K562 (cell line): ENCODE measurements around the gene ACTA2. TPM values are rescaled to one million over a fixed set of nuclear protein-coding genes. Genes with fewer than 3 reads are reported as not detected.

Experiments used
- ATAC-seq: fragments of 200-7000 bp; cut with Tn5 transposase; 3 replicates; pipeline ENCODE4 v1.9.1; 2020; ENCODE audit warnings: moderate library complexity
- BruUV-seq: library from RNA; stranded (reverse); fragments of 400-500 nt; replicated peaks from 2 replicates; lab custom pipeline; 2021; lab: Mats Ljungman, UMichigan
- CTCF ChIA-PET: fragments of 300-600 bp; formaldehyde crosslinking; extraction: SDS; loops from one replicate; lab custom pipeline; 2021; ENCODE audit warnings: low intra/inter-chr PET ratio; lab: Yijun Ruan, JAX
- POLR2A ChIA-PET: fragments of 300-600, 350-650 bp; sonication (Branson Sonifier 250); formaldehyde crosslinking; extraction: SDS; loops from one replicate; lab custom pipeline; 2021; ENCODE audit warnings: antibody characterized with exemption, inconsistent platforms; lab: Yijun Ruan, JAX
- DNase-seq, 4 experiments: peaks; one replicate each; pipeline versions ENCODE4 v3.0.0 to v3.0.0-alpha.2; 2011 to 2018; ENCODE audit warnings: low spot score in 3 of 4, mixed read lengths in 3 of 4; ENCODE audit errors: extremely low read depth in 1 of 4
- FAIRE-seq: peaks from 2 replicates; lab custom pipeline; 2011; peaks lifted over from hg19 to GRCh38; lab: Jason Lieb, UNC
- H2AFZ ChIP-seq: 2 replicates; pipeline ENCODE4 v1.6.0; 2011; ENCODE audit warnings: low read depth, low read length, control low read depth, inconsistent platforms
- H3K27ac ChIP-seq: fragments of 200-600 bp; 3 replicates; pipeline ENCODE4 v1.8.0; 2011; ENCODE audit warnings: low read depth, mild to moderate bottlenecking, control low read depth, inconsistent platforms, low read length, moderate library complexity, mixed read lengths; ENCODE audit errors: extremely low read depth
- H3K27me3 ChIP-seq, 2 experiments: fragments of 300-600 bp in 1 of 2; 2 replicates in 1 of 2; 3 replicates in 1 of 2; pipeline versions ENCODE4 v1.6.0 to v1.8.0; 2011; ENCODE audit warnings: inconsistent platforms in 2 of 2, low read length in 2 of 2, mild to moderate bottlenecking in 1 of 2, mixed read lengths in 1 of 2, moderate library complexity in 1 of 2; ENCODE audit not compliant: control insufficient read depth in 2 of 2, insufficient read depth in 2 of 2
- H3K36me3 ChIP-seq: fragments of 300-600 bp; 3 replicates; pipeline ENCODE4 v1.8.0; 2011; ENCODE audit warnings: mild to moderate bottlenecking, low read length, inconsistent platforms; ENCODE audit not compliant: control insufficient read depth, insufficient read depth
- H3K4me1 ChIP-seq, 2 experiments: fragments of 200-600 bp in 1 of 2; replicated peaks in 1 of 2; 2 replicates in 1 of 2; 3 replicates in 1 of 2; pipeline versions ENCODE4 v1.5.1 to v1.8.0; 2011; ENCODE audit warnings: inconsistent platforms in 2 of 2, low read length in 2 of 2, mild to moderate bottlenecking in 1 of 2, mixed read lengths in 1 of 2, moderate library complexity in 1 of 2; ENCODE audit not compliant: control insufficient read depth in 2 of 2, insufficient read depth in 2 of 2
- H3K4me2 ChIP-seq: 2 replicates; pipeline ENCODE4 v1.6.1; 2011; ENCODE audit warnings: low read length, control low read depth, inconsistent platforms, mixed read lengths; ENCODE audit not compliant: insufficient read depth
- H3K4me3 ChIP-seq: fragments of 200-600 bp; sonication (generic), shearing (Covaris generic); 2 replicates; pipeline ENCODE4 v1.5.1; 2016; ENCODE audit warnings: control low read depth, inconsistent platforms
- H3K79me2 ChIP-seq: fragments of 200-600 bp; 3 replicates; pipeline ENCODE4 v1.8.0; 2011; ENCODE audit warnings: low read length, inconsistent platforms; ENCODE audit not compliant: control insufficient read depth, insufficient read depth
- H3K9ac ChIP-seq, 2 experiments: 2 replicates each; pipeline versions ENCODE4 v1.6.0 to v1.6.1; 2011; ENCODE audit warnings: low read depth in 2 of 2, low read length in 2 of 2, control low read depth in 1 of 2, inconsistent platforms in 1 of 2, mild to moderate bottlenecking in 1 of 2, mixed read lengths in 1 of 2; ENCODE audit not compliant: insufficient read depth in 1 of 2
- H3K9me1 ChIP-seq: one replicate; pipeline ENCODE4 v1.6.0; 2011; ENCODE audit warnings: inconsistent platforms, mild to moderate bottlenecking, low read length, moderate library complexity; ENCODE audit not compliant: control insufficient read depth, insufficient read depth
- H3K9me3 ChIP-seq: replicated peaks from 2 replicates; pipeline ENCODE4 v1.5.1; 2011; ENCODE audit warnings: low read depth, low read length, inconsistent platforms; ENCODE audit not compliant: control insufficient read depth, insufficient read depth
- H4K20me1 ChIP-seq: replicated peaks from 2 replicates; pipeline ENCODE4 v1.6.1; 2011; ENCODE audit warnings: low read length, inconsistent platforms, mixed read lengths; ENCODE audit not compliant: control insufficient read depth, insufficient read depth
- BHLHE40 ChIP-seq: IDR thresholded peaks from 2 replicates; pipeline ENCODE4 v1.6.1; 2011; ENCODE audit warnings: low read length, improper control_type of control experiment
- ETV5 ChIP-seq: sonication (generic); formaldehyde crosslinking; IDR thresholded peaks from 2 replicates; pipeline ENCODE4 v1.4.0; 2020; ENCODE audit warnings: low read depth, mild to moderate bottlenecking, missing genetic modification reagents
- EWSR1 ChIP-seq: fragments of 450-650 bp; IDR thresholded peaks from 2 replicates; pipeline ENCODE4 v1.6.1; 2018; ENCODE audit warnings: borderline replicate concordance, mild to moderate bottlenecking, low read depth, moderate library complexity; ENCODE audit not compliant: partially characterized antibody
- MAFG ChIP-seq: fragments of 450-650 bp; conservative IDR thresholded peaks from 2 replicates; pipeline ENCODE4 v1.6.1; 2016; ENCODE audit warnings: missing genetic modification characterization, missing compliant biosample characterization
- NCOA4 ChIP-seq: fragments of 450-650 bp; IDR thresholded peaks from 2 replicates; pipeline ENCODE4 v1.6.1; 2018; ENCODE audit warnings: mild to moderate bottlenecking; ENCODE audit not compliant: partially characterized antibody
- RBM39 ChIP-seq: fragments of 200-400 bp; formaldehyde crosslinking; optimal IDR thresholded peaks from 2 replicates; pipeline ENCODE3; 2018; ENCODE audit warnings: low read depth, low read length
- TAL1 ChIP-seq: fragments of 450-650 bp; IDR thresholded peaks from 2 replicates; pipeline ENCODE4 v1.6.1; 2016; ENCODE audit warnings: mild to moderate bottlenecking
- ZNF175 ChIP-seq: fragments of 200-800 bp; sonication (Bioruptor generic); IDR thresholded peaks from 2 replicates; pipeline ENCODE4 v1.6.1; 2016; ENCODE audit warnings: low read depth, mild to moderate bottlenecking, missing genetic modification characterization, missing compliant biosample characterization
- ZNF239 ChIP-seq: fragments of 250-450 bp; sonication (Bioruptor Pico); IDR thresholded peaks from 2 replicates; pipeline ENCODE4 v1.4.0; 2020; ENCODE audit warnings: mild to moderate bottlenecking
- ZNF354B ChIP-seq: fragments of 250-450 bp; sonication (Bioruptor Pico); IDR thresholded peaks from 2 replicates; pipeline ENCODE4 v1.4.0; 2020
- WGBS: fragments of 100-300 bp; shearing (Covaris generic); methylation state at CpG from one replicate; pipeline ENCODE4 v1.1.6; 2016; ENCODE audit warnings: low coverage, mixed read lengths; ENCODE audit not compliant: insufficient coverage; ENCODE audit errors: missing lambda C conversion rate; 5-methylcytosine and 5-hydroxymethylcytosine counted together
- in situ Hi-C: fragments of 300-500 bp; cut with MboI; formaldehyde crosslinking; loops from 4 replicates; pipeline ENCODE4 v1.15.0; 2018; ENCODE audit warnings: inconsistent platforms, mixed read lengths
- intact Hi-C: fragments of 100-400 bp; cut with micrococcal nuclease; formaldehyde crosslinking; loops from 2 replicates; pipeline ENCODE4 v1.14.2; 2022
- polyA plus RNA-seq, 8 experiments: library from polyadenylated mRNA; depleted of rRNA in 4 of 8; stranded (reverse) in 5 of 8; unstranded in 3 of 8; fragments of >200 nt; fragmentation: Nextera tagmentation in 2 of 8; fragmentation: Illumina TruSeq in 1 of 8; extraction: Ambion mirVana in 2 of 8; extraction: Trizol in 1 of 8; gene quantifications; 2 replicates each; pipeline versions ENCODE4 v1.2.1 to v1.2.3, GENCODE V29; 2011 to 2014; ENCODE audit warnings: inconsistent platforms in 1 of 8, missing spikeins in 1 of 8
- total RNA-seq, 7 experiments: library from RNA; depleted of rRNA in 6 of 7; stranded (reverse); fragments of >200 nt in 6 of 7; fragmentation: Illumina TruSeq in 2 of 7; extraction: Trizol in 2 of 7; gene quantifications; 2 replicates each; pipeline versions ENCODE4 v1.2.1 to v1.2.3, GENCODE V29; 2011 to 2021; ENCODE audit warnings: low replicate concordance in 1 of 7
- TF ChIP-seq, protein P1 (sequence below): fragments of 250-450 bp; sonication (Bioruptor Pico); IDR thresholded peaks from 2 replicates; pipeline ENCODE4 v1.4.0; 2020; ENCODE audit warnings: borderline replicate concordance
- TF ChIP-seq, protein P2 (sequence below): fragments of 250-450 bp; sonication (Bioruptor Pico); IDR thresholded peaks from 2 replicates; pipeline ENCODE4 v1.8.0; 2021; ENCODE audit warnings: borderline replicate concordance, mild to moderate bottlenecking, moderate library complexity; ENCODE audit not compliant: poor library complexity, severe bottlenecking
- TF ChIP-seq, protein P3 (sequence below): IDR thresholded peaks from 3 replicates; pipeline ENCODE4 v1.6.1; 2011; ENCODE audit warnings: borderline replicate concordance, mild to moderate bottlenecking; ENCODE audit not compliant: insufficient read length, insufficient read depth
- TF ChIP-seq, protein P4 (sequence below): fragments of 250-450 bp; sonication (Bioruptor Pico); IDR thresholded peaks from 2 replicates; pipeline ENCODE4 v1.4.0; 2020; ENCODE audit warnings: mild to moderate bottlenecking, moderate library complexity

Gene ACTA2
- total and polyA plus RNA-seq, 9 of the 15 experiments (the other 6 are each of a cell fraction or from before 2014, with no cell fraction given), result 0.15 to 1.0 (median 0.38) TPM; not detected in 3

DNA sequence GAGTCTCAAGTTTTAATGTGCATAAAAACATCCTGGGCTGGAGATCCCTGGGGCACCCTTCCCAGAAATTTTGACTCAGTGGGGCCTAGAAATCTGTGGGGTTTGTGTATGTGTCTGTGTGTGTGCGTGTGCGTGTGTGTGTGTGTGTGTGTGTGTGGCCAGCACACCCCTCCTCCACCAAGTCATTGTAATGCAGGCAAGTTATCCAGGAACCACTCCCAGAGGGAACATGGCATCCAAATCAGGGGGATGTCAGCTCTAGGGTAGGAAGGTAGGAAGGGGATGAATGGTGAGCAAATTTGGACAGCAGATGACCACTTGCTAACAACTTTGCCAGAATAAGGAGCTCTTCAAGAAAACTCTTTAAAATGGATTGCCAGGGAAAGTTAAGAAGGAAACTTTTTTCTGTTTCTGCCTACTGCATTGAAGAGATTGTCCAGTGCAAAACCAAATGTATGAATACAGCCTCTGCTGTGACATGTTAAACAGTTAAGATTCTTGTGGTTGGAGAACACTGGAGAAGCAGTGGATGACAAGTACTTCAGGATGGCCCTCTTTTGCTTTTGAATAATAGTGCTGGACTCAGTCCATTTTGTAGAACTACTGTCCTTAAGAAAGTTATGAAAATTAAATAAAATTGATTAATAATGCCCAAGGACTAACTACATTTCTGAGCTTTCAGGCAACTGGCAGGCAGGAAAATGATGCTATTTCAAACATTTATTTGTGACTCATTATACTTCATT, 60.2 kb downstream of the ACTA2 start (continued):
- TF ChIP-seq, protein P1, sequence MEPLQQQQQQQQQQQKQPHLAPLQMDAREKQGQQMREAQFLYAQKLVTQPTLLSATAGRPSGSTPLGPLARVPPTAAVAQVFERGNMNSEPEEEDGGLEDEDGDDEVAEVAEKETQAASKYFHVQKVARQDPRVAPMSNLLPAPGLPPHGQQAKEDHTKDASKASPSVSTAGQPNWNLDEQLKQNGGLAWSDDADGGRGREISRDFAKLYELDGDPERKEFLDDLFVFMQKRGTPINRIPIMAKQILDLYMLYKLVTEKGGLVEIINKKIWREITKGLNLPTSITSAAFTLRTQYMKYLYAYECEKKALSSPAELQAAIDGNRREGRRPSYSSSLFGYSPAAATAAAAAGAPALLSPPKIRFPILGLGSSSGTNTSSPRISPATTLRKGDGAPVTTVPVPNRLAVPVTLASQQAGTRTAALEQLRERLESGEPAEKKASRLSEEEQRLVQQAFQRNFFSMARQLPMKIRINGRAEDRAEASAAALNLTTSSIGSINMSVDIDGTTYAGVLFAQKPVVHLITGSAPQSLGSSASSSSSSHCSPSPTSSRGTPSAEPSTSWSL (CRISPR knock-in tag), result no peak
- TF ChIP-seq MAFG (no peak), BHLHE40 (no peak), EWSR1 (no peak), ETV5 (CRISPR knock-in tag) (no peak), TAL1 (no peak)
- TF ChIP-seq, protein P2, sequence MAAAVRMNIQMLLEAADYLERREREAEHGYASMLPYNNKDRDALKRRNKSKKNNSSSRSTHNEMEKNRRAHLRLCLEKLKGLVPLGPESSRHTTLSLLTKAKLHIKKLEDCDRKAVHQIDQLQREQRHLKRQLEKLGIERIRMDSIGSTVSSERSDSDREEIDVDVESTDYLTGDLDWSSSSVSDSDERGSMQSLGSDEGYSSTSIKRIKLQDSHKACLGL, result no peak
- TF ChIP-seq, all 486 proteins: peak for 0

DNA sequence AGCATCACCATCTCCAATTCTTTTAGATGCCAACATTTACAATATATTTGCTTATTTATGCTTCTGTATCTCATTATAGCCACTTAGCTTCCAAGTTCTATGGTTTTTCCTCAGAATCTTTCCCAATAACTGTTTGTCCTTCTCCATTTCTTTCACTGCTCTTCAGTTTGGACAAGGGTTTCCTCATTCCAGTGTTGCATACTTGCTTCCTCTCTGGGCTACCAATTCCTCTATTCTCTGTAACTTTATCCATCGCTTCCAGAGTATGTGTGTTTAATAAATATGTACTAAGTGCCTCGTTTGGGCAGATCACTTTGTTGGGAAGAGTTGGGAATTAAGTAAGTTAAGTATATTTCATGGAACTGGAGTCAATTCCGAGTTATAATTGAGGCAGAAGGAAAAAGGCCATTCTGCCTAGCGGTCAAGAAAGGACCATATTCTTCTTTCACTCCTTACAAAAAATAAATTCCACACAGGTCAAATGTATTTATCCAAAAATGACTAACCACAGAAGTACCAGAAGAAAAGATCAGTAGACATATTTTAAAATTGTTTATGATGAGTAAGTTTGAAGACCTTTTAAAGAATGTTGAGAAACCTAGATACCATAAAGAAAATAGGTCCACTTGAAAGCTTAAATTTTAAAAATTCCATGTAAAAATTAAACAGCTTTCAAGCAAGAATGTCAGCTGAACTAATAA, 61.7 kb downstream of the ACTA2 start:
- no TSS peak for BruUV-seq
- no peak overlapping the region for H3K4me3 ChIP-seq
- no peaks in the 10 kb centered on the region for H4K20me1 ChIP-seq
- H3K9me1 ChIP-seq, result no peaks in the 10 kb centered on the region
- WGBS, result 2% methylated on average over 4 of the region's 4 CpGs
- DNase-seq (no peak), ATAC-seq (no peak), FAIRE-seq (no peak)
- H2AFZ ChIP-seq, result no peak overlapping the region
- POLR2A ChIA-PET, result no interaction called here
- no peak overlapping the region for H3K9ac ChIP-seq
- H3K36me3 ChIP-seq, result no peaks in the 10 kb centered on the region
- CTCF ChIA-PET, result no interaction called here
- intact Hi-C loops, result no loop called here
- no peak overlapping the region for H3K27ac ChIP-seq
- no peaks in the 10 kb centered on the region for H3K79me2 ChIP-seq
- H3K9me3 ChIP-seq, result no peaks in the 10 kb centered on the region
- H3K4me1 ChIP-seq, result no peaks in the 10 kb centered on the region
- H3K27me3 ChIP-seq, result no peaks in the 10 kb centered on the region
- in situ Hi-C loops, result no loop called here
- H3K4me2 ChIP-seq, result no peak overlapping the region
- TF ChIP-seq NCOA4, result no peak
- TF ChIP-seq ZNF175, result no peak
- TF ChIP-seq, protein P3, sequence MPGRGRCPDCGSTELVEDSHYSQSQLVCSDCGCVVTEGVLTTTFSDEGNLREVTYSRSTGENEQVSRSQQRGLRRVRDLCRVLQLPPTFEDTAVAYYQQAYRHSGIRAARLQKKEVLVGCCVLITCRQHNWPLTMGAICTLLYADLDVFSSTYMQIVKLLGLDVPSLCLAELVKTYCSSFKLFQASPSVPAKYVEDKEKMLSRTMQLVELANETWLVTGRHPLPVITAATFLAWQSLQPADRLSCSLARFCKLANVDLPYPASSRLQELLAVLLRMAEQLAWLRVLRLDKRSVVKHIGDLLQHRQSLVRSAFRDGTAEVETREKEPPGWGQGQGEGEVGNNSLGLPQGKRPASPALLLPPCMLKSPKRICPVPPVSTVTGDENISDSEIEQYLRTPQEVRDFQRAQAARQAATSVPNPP, result no peak
- TF ChIP-seq ZNF354B, result no peak
- TF ChIP-seq ZNF239 (CRISPR knock-in tag), result no peak
- TF ChIP-seq, protein P4, sequence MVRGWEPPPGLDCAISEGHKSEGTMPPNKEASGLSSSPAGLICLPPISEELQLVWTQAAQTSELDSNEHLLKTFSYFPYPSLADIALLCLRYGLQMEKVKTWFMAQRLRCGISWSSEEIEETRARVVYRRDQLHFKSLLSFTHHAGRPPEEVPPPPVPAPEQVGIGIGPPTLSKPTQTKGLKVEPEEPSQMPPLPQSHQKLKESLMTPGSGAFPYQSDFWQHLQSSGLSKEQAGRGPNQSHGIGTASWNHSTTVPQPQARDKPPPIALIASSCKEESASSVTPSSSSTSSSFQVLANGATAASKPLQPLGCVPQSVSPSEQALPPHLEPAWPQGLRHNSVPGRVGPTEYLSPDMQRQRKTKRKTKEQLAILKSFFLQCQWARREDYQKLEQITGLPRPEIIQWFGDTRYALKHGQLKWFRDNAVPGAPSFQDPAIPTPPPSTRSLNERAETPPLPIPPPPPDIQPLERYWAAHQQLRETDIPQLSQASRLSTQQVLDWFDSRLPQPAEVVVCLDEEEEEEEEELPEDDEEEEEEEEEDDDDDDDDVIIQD (CRISPR knock-in tag), result no peak
- no peak for TF ChIP-seq RBM39
